Measurements from ENCODE around the gene RFNG.

The RFNG gene

DNA sequence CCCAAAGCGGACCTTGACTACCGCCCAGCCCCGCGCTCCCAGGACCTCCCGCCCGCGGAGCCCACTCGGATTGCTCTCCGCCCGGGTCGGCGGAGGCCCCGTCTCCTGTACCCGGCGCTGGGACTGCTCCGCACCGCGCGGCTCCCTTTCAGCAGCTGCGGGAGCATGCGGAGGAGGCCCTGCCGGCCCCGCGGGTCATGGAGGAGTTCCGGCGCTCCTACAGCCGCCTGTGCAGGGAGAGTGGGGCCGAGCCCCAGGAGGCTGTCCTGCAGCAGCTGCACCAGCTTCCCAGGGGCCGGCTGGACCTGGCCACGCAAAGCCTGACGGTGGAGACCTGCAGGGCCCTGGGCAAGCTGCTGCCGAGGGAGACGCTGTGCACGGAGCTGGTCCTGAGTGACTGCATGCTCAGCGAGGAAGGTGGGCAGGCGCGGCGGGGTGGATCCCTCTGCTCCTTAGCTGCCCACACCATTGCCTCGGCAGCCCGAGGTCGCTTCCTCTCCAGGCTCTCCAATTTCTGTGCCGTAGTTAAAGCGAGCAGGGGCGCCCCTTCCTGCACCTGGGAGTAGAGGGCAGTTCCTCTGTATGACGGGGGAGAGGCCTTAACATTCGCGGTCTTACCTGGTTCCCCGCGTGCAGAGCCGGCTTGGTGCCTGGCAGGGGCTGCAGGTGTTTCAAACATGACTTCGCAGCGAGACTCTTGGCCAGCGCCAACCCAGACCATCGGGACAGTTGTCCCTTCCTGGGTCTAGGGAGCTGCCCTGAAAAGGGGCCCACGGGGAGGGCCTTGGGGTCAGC is 28.0 kb downstream of the RFNG start:
- Histone ChIP-seq H3K4me1 (ENCODE audit: insufficient read depth, low read length) (peaks cover 6% of the 10 kb centered on the region; the same call in 1 of the 2 replicates), H3K27ac (ENCODE audit: low read depth, low read length) (no peak overlapping the region)

DNA sequence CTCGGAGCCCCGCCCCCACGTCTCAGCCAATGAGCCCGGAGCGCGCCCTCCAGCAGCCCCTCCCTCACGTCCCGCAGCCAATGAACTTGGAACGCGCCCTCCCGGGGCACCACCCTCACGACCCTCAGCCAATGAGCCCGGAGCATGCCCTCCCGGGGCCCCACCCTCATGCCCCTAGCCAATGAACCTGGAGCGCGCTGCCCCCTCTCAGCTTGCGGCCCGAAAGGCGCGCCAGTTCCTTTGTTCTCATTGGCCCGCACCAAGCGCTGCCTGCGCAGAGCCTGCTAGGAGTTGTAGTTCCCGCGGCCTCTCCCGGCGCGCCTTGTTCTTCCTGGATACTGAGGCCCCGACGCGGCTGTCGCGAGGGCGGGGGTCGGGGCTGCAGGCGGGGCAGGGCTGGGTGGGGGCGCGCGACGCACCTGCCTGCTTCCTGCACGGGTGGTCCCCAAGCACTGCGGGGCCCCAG is 28.6 kb downstream of the RFNG start, which contains the start of gene LRRC45:
Gene LRRC45, plus strand, starts transcription at position 325 of the 466 bp plus-strand sequence. CDS start 339 bp downstream, outside the sequence.
- Histone ChIP-seq H3K36me3 (ENCODE audit: insufficient read depth, low read length) (peaks cover 7% of the 10 kb centered on the region; the same call in 1 of the 2 replicates), H3K27ac (ENCODE audit: low read depth, low read length) (peak within 1 kb of the TSS; percentile 58; the same call in 1 of the 2 replicates)

More for the DNA sequence above, 28.0 kb downstream of the RFNG start:
- Histone ChIP-seq H3K27me3 (ENCODE audit: insufficient read depth, low read length) (0 out of 2 replicates have a peak, but pooled peaks cover 6% of the 10 kb centered on the region), H3K9me3 (ENCODE audit: insufficient read depth, low read depth, low read length) (no peaks in the 10 kb centered on the region), H3K36me3 (ENCODE audit: insufficient read depth, low read length) (peaks cover 7% of the 10 kb centered on the region; the same call in 1 of the 2 replicates), H3K9ac (ENCODE audit: low read depth, low read length) (peak overlapping the region; percentile 79), H3K4me3 (ENCODE audit: low read length) (peak overlapping the region; percentile 82)
- 12% methylated on average over 55 of the region's 55 CpGs for WGBS

DNA sequence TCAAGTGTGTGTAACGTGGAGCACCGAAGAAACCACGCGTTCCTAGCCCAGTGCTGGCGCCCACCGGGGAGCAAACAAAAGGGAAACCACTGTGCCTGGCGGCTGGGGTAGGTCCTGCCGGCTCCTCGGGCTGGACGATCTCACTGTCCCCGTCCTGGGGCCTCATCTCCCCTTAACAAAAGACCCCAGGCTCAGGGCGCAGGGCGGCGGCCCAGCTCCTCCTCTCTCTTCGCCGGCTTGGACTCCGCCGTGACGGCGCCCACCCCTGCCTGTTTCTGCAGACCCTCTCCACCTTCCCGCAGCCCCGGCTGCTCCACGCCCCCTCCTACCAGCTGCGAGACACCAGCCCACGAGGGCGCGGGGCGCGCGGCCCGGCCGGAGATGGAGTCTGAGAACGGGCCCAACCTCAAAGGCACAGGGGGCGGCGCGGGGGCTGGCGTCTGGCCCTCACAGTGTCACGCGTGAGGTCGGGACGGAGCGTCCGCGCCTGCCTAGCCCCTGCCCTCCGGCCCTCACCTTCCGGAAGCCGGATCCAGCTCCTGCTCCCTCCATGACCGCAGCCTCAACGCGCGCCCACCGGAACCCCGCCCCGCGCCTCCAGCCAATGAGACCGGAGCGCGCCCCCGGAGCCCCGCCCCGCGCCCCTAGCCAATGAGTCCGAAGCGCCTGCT is 29.2 kb downstream of the RFNG start, which contains the start of gene CENPX:
Gene CENPX, minus strand, starts transcription at position 569 of the 671 bp plus-strand sequence. Its CDS starts 17 bp downstream, at position 552.
- 0 out of 2 replicates have a peak, but pooled peaks cover 6% of the 10 kb centered on the region for H3K27me3 ChIP-seq (ENCODE audit: insufficient read depth, low read length)
- no peaks in the 10 kb centered on the region for H3K9me3 ChIP-seq (ENCODE audit: insufficient read depth, low read depth, low read length)
- H3K4me1 ChIP-seq (ENCODE audit: insufficient read depth, low read length): peaks cover 6% of the 10 kb centered on the region; the same call in 1 of the 2 replicates
- H3K4me3 ChIP-seq (ENCODE audit: low read length): peak within 1 kb of the TSS; percentile 97
- H3K27ac ChIP-seq (ENCODE audit: low read depth, low read length): peak within 1 kb of the TSS; percentile 58; the same call in 1 of the 2 replicates
- H3K9ac ChIP-seq (ENCODE audit: low read depth, low read length): peak within 1 kb of the TSS; percentile 90
- H3K36me3 ChIP-seq (ENCODE audit: insufficient read depth, low read length): peaks cover 7% of the 10 kb centered on the region; the same call in 1 of the 2 replicates
- under 1% methylated on average over 64 of the region's 64 CpGs for WGBS

More for the DNA sequence above, 28.6 kb downstream of the RFNG start, which contains the start of gene LRRC45:
- Histone ChIP-seq H3K4me1 (ENCODE audit: insufficient read depth, low read length) (peaks cover 6% of the 10 kb centered on the region; the same call in 1 of the 2 replicates), H3K27me3 (ENCODE audit: insufficient read depth, low read length) (0 out of 2 replicates have a peak, but pooled peaks cover 6% of the 10 kb centered on the region), H3K9ac (ENCODE audit: low read depth, low read length) (peak within 1 kb of the TSS; percentile 90), H3K9me3 (ENCODE audit: insufficient read depth, low read depth, low read length) (no peaks in the 10 kb centered on the region), H3K4me3 (ENCODE audit: low read length) (peak within 1 kb of the TSS; percentile 97)
- under 1% methylated on average over 42 of the region's 42 CpGs for WGBS

DNA sequence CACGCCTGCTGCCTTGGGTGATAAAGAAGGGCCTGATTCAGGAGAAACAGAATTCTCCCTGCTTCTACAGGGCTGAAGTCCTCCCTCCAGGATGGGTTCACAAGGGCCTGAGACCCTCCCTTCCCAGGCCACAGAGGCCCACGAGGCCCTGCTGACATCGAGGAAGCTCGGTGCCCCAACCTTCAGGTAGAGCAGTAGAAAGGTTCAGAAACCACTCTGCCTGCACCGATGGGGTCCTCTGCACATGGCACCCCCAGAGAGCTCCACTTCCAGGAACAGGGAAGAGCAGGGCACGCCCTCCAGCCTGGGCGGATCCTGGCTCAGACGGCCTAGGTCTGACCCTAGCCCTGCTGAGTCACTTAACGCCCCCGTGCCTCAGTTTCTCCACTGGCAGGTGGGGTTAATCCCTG is 29.7 kb downstream of the RFNG start:
- WGBS: 21% methylated on average over 10 of the region's 10 CpGs
- Histone ChIP-seq H3K27me3 (ENCODE audit: insufficient read depth, low read length) (0 out of 2 replicates have a peak, but pooled peaks cover 6% of the 10 kb centered on the region), H3K4me1 (ENCODE audit: insufficient read depth, low read length) (peaks cover 6% of the 10 kb centered on the region; the same call in 1 of the 2 replicates), H3K9me3 (ENCODE audit: insufficient read depth, low read depth, low read length) (no peaks in the 10 kb centered on the region), H3K36me3 (ENCODE audit: insufficient read depth, low read length) (peaks cover 7% of the 10 kb centered on the region; the same call in 1 of the 2 replicates), H3K4me3 (ENCODE audit: low read length) (peak overlapping the region; percentile 97), H3K9ac (ENCODE audit: low read depth, low read length) (peak overlapping the region; percentile 90), H3K27ac (ENCODE audit: low read depth, low read length) (no peak overlapping the region)

DNA sequence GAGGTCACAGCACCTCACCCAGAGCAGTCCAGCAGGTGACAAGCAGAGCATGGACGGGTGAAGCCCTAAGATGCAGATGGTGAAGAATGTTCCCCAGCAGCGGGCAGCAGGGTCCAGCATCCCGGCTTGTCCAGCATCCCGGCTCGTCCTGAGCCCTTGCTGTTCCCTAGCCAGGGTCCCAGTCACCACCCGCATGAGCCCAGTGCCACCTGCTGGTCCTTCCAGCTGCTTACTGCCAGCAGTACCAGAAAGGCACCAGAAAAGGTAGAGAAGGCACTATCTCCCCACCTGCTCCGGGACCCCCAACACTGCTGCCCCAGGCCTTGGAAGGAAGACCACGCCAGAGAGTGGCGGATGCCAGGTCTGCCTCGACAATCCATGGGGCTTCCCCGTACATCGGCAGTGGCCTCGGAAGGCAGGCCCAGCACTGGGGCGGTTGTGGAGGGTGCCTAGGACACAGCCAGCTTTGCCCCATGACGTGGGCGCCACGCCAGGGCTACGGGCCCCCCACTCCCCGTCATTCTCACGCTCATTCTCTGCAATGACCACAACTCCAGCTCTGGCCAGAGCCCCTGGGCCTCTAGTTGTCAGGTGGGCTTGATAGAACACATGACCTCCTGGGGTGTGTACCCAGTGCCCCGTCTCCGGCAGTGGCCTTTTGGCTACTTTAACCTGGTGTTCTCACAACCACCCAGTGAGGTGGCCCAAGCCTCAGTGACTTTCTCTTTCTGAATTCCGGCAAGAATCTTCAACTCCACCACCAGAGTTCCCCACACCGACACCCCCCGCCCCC is 30.3 kb downstream of the RFNG start:
- H3K27me3 ChIP-seq (ENCODE audit: insufficient read depth, low read length): 0 out of 2 replicates have a peak, but pooled peaks cover 6% of the 10 kb centered on the region
- H3K4me3 ChIP-seq (ENCODE audit: low read length): peak overlapping the region; percentile 97
- H3K4me1 ChIP-seq (ENCODE audit: insufficient read depth, low read length): peaks cover 6% of the 10 kb centered on the region; the same call in 1 of the 2 replicates
- H3K9ac ChIP-seq (ENCODE audit: low read depth, low read length): peak overlapping the region; percentile 90; the same call in 1 of the 2 replicates
- H3K36me3 ChIP-seq (ENCODE audit: insufficient read depth, low read length): peaks cover 7% of the 10 kb centered on the region; the same call in 1 of the 2 replicates
- H3K9me3 ChIP-seq (ENCODE audit: insufficient read depth, low read depth, low read length): no peaks in the 10 kb centered on the region
- WGBS: 86% methylated on average over 25 of the region's 25 CpGs
- no peak overlapping the region for H3K27ac ChIP-seq (ENCODE audit: low read depth, low read length)

DNA sequence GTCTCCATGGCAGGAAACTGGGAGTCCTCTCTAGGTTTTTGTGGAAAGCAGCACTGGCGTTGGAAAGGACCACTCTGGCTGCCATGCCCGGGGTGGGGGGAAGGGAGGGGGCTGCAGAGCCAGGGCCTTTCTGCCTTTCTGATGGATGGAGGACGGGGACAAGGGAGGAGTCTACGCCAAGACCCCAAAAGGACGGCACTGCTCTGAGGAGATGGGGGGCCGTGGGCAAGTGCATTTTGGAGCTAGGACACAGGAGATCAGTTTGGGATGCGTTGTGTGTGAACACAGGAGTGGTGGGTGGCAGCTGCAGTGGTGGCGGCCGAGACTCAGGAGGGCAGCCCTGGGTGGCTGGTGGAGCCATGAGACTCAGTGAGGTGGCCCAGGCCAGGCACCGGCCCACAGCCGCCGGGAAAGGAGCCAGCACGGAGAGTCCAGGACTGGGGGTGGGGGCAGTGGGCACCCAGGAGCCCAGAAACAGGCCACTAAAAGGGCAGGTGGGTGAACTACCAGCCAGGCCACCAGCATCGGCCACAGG is 31.0 kb downstream of the RFNG start:
- Histone ChIP-seq H3K4me1 (ENCODE audit: insufficient read depth, low read length) (peaks cover 6% of the 10 kb centered on the region; the same call in 1 of the 2 replicates), H3K9me3 (ENCODE audit: insufficient read depth, low read depth, low read length) (no peaks in the 10 kb centered on the region), H3K36me3 (ENCODE audit: insufficient read depth, low read length) (peaks cover 7% of the 10 kb centered on the region; the same call in 1 of the 2 replicates), H3K27ac (ENCODE audit: low read depth, low read length) (no peak overlapping the region), H3K27me3 (ENCODE audit: insufficient read depth, low read length) (0 out of 2 replicates have a peak, but pooled peaks cover 6% of the 10 kb centered on the region), H3K9ac (ENCODE audit: low read depth, low read length) (no peak overlapping the region), H3K4me3 (ENCODE audit: low read length) (no peak overlapping the region)
- 89% methylated on average over 14 of the region's 14 CpGs for WGBS

DNA sequence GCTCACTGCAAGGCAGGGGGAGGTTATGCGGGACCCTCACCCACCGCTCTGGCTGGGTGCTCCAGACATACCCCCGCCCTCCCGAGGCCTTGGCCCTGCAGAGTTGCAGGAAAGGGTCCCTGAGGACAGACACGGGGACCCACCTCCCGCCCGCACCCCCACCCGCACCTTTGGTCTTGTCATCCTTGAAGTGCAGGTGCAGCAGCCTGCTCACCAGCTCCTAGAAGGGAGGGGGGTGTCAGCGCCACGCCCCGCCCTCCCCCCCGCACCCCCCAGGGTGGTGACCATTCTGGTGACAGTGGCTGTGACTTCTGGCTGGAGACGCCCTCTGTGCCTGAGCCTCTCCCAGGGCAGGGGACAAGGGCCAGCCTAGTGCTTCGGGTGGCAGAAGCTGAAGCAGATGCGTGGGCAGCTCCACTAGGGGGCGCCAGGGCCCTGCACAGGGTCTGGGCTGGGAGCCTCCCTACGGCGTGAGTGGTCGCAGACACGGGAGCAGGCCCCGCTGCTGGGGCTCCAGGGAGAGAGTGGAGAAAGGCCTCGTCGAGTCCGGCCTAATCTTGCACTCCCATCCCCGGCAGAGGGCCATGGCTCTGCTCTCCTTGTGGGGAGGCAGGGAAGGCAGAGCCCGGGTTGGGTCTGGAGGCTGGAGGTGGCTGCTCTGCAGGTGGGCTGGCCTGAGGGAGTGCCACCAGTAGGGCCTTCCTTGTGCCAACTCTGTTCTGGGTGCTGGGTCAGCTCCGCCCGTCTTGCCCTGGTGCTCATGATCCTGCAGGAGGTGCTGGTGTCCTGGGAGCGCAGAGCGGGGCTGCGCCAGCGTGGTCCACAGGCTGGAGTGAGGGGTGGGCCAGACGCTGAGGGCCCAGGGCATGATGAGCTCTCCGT is 31.7 kb downstream of the RFNG start:
- Histone ChIP-seq H3K27ac (ENCODE audit: low read depth, low read length) (no peak overlapping the region), H3K4me1 (ENCODE audit: insufficient read depth, low read length) (peaks cover 6% of the 10 kb centered on the region; the same call in 1 of the 2 replicates), H3K9me3 (ENCODE audit: insufficient read depth, low read depth, low read length) (no peaks in the 10 kb centered on the region), H3K4me3 (ENCODE audit: low read length) (no peak overlapping the region), H3K36me3 (ENCODE audit: insufficient read depth, low read length) (peaks cover 7% of the 10 kb centered on the region; the same call in 1 of the 2 replicates), H3K27me3 (ENCODE audit: insufficient read depth, low read length) (0 out of 2 replicates have a peak, but pooled peaks cover 6% of the 10 kb centered on the region), H3K9ac (ENCODE audit: low read depth, low read length) (no peak overlapping the region)
- WGBS: 70% methylated on average over 34 of the region's 34 CpGs

DNA sequence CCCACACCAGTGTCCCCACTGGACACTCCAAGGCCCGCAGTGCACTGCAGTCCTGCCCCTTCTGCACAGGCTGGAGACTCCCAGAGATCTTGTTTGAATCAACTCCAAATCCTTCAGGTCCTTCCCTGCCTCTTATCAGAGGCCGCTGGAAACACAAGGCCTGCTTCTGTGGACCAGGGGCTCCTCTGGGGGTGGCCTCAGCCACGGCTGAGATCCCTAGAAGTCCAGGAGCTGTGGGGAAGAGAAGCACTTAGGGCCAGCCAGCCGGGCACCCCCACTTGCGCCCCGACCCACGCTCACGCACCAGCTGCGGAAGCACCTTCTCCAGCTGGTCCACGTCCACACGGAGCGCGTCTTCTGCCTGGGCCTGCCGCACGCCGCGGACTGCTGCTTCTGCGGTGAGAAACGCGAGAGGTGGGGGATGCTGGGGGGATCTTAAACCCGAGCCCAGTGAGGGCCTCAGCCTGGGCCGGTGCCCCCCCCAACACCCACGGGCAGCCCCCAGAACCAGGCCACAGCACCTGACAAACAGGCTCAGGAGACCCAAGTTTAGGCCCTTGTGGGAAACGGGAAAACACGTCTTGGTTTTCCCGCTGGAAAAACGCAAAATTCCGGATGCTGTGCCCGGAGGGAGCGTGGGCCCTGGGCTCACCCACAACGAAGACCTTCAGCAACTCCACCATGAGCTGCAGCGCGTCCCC is 32.5 kb downstream of the RFNG start:
- no peak overlapping the region for H3K27ac ChIP-seq (ENCODE audit: low read depth, low read length)
- WGBS: 95% methylated on average over 33 of the region's 33 CpGs
- no peak overlapping the region for H3K4me3 ChIP-seq (ENCODE audit: low read length)
- H3K9me3 ChIP-seq (ENCODE audit: insufficient read depth, low read depth, low read length): no peaks in the 10 kb centered on the region
- H3K9ac ChIP-seq (ENCODE audit: low read depth, low read length): no peak overlapping the region
- 0 out of 2 replicates have a peak, but pooled peaks cover 3% of the 10 kb centered on the region for H3K27me3 ChIP-seq (ENCODE audit: insufficient read depth, low read length)
- H3K4me1 ChIP-seq (ENCODE audit: insufficient read depth, low read length): peaks cover 6% of the 10 kb centered on the region; the same call in 1 of the 2 replicates
- peaks cover 7% of the 10 kb centered on the region; the same call in 1 of the 2 replicates for H3K36me3 ChIP-seq (ENCODE audit: insufficient read depth, low read length)

Measured in HUES64 (cell line).